ENCODE measurements around the gene RSPH6A. TPM values are rescaled to one million over a fixed set of nuclear protein-coding genes. Genes with fewer than 3 reads are reported as not detected.

RSPH6A gene
- total RNA-seq, 1 experiment from 2014 or later, result 0.39 TPM

GRCh38 chr19:45817010-45817724, 2.1 kb upstream of the RSPH6A start (continued):
- no peak for TF ChIP-seq ZNF425 (CRISPR knock-in tag; conservative IDR thresholded peaks at IDR 0.05)
- no peak for TF ChIP-seq AFF4 (CRISPR knock-in tag; IDR thresholded peaks at IDR 0.05; ENCODE audit: borderline replicate concordance)
- no peak for TF ChIP-seq MYBL2 (CRISPR knock-in tag; IDR thresholded peaks at IDR 0.05)
- no peak for TF ChIP-seq ATF2 (CRISPR knock-in tag; IDR thresholded peaks at IDR 0.05; ENCODE audit: borderline replicate concordance, low read depth)
- TF ChIP-seq CREB1 (CRISPR knock-in tag; IDR thresholded peaks at IDR 0.05), result no peak
- 0 out of 2 replicates have a peak, but pooled peaks have one; percentile 67 for TF ChIP-seq SMAD3 (CRISPR knock-in tag; IDR thresholded peaks at IDR 0.05; ENCODE audit: borderline replicate concordance)
- peak; percentile 24; the same call in 1 of the 2 replicates for TF ChIP-seq SP1 (CRISPR knock-in tag; conservative IDR thresholded peaks at IDR 0.05)
- no peak for TF ChIP-seq ZNF281 (CRISPR knock-in tag; IDR thresholded peaks at IDR 0.05)
- no peak for TF ChIP-seq ZSCAN18 (CRISPR knock-in tag; IDR thresholded peaks at IDR 0.05)
- TF ChIP-seq ATF1 (CRISPR knock-in tag; IDR thresholded peaks at IDR 0.05), result no peak
- TF ChIP-seq FOXP4 (CRISPR knock-in tag; IDR thresholded peaks at IDR 0.05), result no peak
- peak; percentile 28; the same call in 1 of the 2 replicates for TF ChIP-seq ZNF263 (CRISPR knock-in tag; IDR thresholded peaks at IDR 0.05; ENCODE audit: low read depth)
- TF ChIP-seq MAX (CRISPR knock-in tag; IDR thresholded peaks at IDR 0.05), result peak; percentile 79
- no peak for TF ChIP-seq RORB (CRISPR knock-in tag; IDR thresholded peaks at IDR 0.05)
- TF ChIP-seq NFATC4 (CRISPR knock-in tag; IDR thresholded peaks at IDR 0.05), result no peak
- TF ChIP-seq TEAD1 (CRISPR knock-in tag; IDR thresholded peaks at IDR 0.05), result peak; percentile 65
- no peak for TF ChIP-seq OVOL2 (CRISPR knock-in tag; IDR thresholded peaks at IDR 0.05; ENCODE audit: borderline replicate concordance)
- TF ChIP-seq ARID4B (CRISPR knock-in tag; IDR thresholded peaks at IDR 0.05; ENCODE audit: borderline replicate concordance), result no peak
- no peak for TF ChIP-seq RELA (CRISPR knock-in tag; IDR thresholded peaks at IDR 0.05; ENCODE audit: borderline replicate concordance)

Measured in WTC11 (cell line).